Fibroblast of lung (primary cell): ENCODE data around the gene LTBP1. TPM values are rescaled to one million over a fixed set of nuclear protein-coding genes. Genes with fewer than 3 reads are reported as not detected.

ENCODE experiments used
- DNase-seq, 2 donors: peaks; one replicate each; pipeline versions ENCODE4 v3.0.0 to v3.0.0-alpha.2; 2010; ENCODE audit warnings: low read depth in 2 of 2
- H2AFZ ChIP-seq: 2 replicates; pipeline ENCODE4 v1.5.1; 2012; ENCODE audit warnings: low read length, control low read depth, inconsistent platforms
- H3K27ac ChIP-seq: 2 replicates; pipeline ENCODE4 v1.5.1; 2011; ENCODE audit warnings: low read length, control low read depth; ENCODE audit not compliant: insufficient read depth
- H3K27me3 ChIP-seq: 2 replicates; pipeline ENCODE4 v1.5.1; 2011; ENCODE audit warnings: mild to moderate bottlenecking, low read length; ENCODE audit not compliant: control insufficient read depth, insufficient read depth
- H3K36me3 ChIP-seq: 2 replicates; pipeline ENCODE4 v1.5.1; 2011; ENCODE audit warnings: low read length; ENCODE audit not compliant: control insufficient read depth, insufficient read depth
- H3K4me1 ChIP-seq: 2 replicates; pipeline ENCODE4 v1.5.1; 2011; ENCODE audit warnings: low read length; ENCODE audit not compliant: control insufficient read depth, insufficient read depth; ENCODE audit errors: extremely low read depth
- H3K4me2 ChIP-seq: 2 replicates; pipeline ENCODE4 v1.5.1; 2011; ENCODE audit warnings: low read length, control low read depth; ENCODE audit not compliant: insufficient read depth; ENCODE audit errors: extremely low read depth
- H3K4me3 ChIP-seq, 4 experiments: fragments of 200-600 bp in 1 of 4; sonication (generic) in 1 of 4; replicated peaks in 1 of 4; 2 replicates each; pipeline ENCODE4 v1.5.1; 2011 to 2016; ENCODE audit warnings: low read length in 4 of 4, low read depth in 3 of 4, mild to moderate bottlenecking in 3 of 4, control low read depth in 2 of 4, inconsistent platforms in 1 of 4, mixed read lengths in 1 of 4; ENCODE audit not compliant: insufficient read depth in 1 of 4; ENCODE audit errors: control extremely low read depth in 1 of 4
- H3K79me2 ChIP-seq: 2 replicates; pipeline ENCODE4 v1.5.1; 2012; ENCODE audit warnings: mild to moderate bottlenecking, low read length, inconsistent platforms; ENCODE audit not compliant: control insufficient read depth, insufficient read depth
- H3K9ac ChIP-seq: 2 replicates; pipeline ENCODE4 v1.5.1; 2011; ENCODE audit warnings: mild to moderate bottlenecking, low read length, control low read depth; ENCODE audit not compliant: insufficient read depth
- H3K9me3 ChIP-seq: 2 replicates; pipeline ENCODE4 v1.5.1; 2012; ENCODE audit warnings: low read depth, low read length; ENCODE audit not compliant: control insufficient read depth, insufficient read depth
- H4K20me1 ChIP-seq: 2 replicates; pipeline ENCODE4 v1.5.1; 2011; ENCODE audit warnings: low read length; ENCODE audit not compliant: control insufficient read depth, insufficient read depth; ENCODE audit errors: extremely low read depth
- EZH2 ChIP-seq: IDR thresholded peaks from 2 replicates; pipeline ENCODE4 v1.5.1; 2012; ENCODE audit warnings: low read length, control low read depth, mild to moderate bottlenecking; ENCODE audit errors: missing control alignments
- polyA plus RNA-seq, 2 donors: library from polyadenylated mRNA; depleted of rRNA in 1 of 2; stranded (reverse) in 1 of 2; unstranded in 1 of 2; fragments of >200 nt; gene quantifications; 2 replicates each; pipeline ENCODE4 v1.2.1, GENCODE V29; 2011 to 2012; ENCODE audit warnings: missing spikeins in 1 of 2
- total RNA-seq: library from RNA; depleted of rRNA; stranded (reverse); fragments of >200 nt; gene quantifications from 2 replicates; pipeline ENCODE4 v1.2.1, GENCODE V29; 2014
- TF ChIP-seq, protein P1 (sequence below), 2 donors: IDR thresholded peaks in 1 of 2; conservative IDR thresholded peaks in 1 of 2; 1 replicate in 1 of 2; 2 replicates in 1 of 2; pipeline ENCODE4 v1.5.1; 2011 to 2012; ENCODE audit warnings: low read length in 2 of 2, control low read depth in 1 of 2, inconsistent platforms in 1 of 2, low read depth in 1 of 2, mild to moderate bottlenecking in 1 of 2

LTBP1 gene
- total and polyA plus RNA-seq, 2 donors (not counting 1 experiment from before 2014, with no cell fraction given): 254 to 324 TPM

DNA sequence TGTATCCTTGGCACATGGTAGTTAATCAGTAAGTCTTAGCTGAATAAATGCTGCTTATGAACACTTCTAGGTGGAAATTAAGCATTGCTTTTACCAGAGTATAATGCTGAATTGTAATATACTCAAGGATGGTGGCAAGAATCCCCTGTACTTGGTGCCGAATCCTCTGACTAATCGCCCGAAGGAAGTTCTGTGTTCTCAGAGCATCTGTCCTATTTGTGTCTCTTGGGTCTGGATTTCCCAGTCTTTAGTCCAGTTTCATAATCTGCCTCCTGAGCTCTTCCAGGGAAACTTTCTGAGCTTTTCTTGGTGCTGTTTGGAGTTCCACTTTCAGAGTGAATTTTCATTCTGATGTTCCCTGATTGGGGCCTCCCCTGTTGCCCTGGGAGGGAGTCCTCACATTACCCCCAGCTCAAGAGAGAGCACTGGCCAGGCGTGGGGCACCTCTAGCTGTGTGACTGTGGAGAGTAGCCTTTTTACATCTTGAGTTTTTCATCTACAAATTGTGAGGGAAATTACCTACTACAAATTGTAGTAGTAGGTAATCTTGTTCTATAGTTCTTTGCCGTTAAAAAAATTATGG, 144.9 kb downstream of the LTBP1 start:
- H3K79me2 ChIP-seq: no peaks in the 10 kb centered on the region
- H3K9me3 ChIP-seq: no peaks in the 10 kb centered on the region
- TF ChIP-seq EZH2: no peak
- TF ChIP-seq, protein P1, sequence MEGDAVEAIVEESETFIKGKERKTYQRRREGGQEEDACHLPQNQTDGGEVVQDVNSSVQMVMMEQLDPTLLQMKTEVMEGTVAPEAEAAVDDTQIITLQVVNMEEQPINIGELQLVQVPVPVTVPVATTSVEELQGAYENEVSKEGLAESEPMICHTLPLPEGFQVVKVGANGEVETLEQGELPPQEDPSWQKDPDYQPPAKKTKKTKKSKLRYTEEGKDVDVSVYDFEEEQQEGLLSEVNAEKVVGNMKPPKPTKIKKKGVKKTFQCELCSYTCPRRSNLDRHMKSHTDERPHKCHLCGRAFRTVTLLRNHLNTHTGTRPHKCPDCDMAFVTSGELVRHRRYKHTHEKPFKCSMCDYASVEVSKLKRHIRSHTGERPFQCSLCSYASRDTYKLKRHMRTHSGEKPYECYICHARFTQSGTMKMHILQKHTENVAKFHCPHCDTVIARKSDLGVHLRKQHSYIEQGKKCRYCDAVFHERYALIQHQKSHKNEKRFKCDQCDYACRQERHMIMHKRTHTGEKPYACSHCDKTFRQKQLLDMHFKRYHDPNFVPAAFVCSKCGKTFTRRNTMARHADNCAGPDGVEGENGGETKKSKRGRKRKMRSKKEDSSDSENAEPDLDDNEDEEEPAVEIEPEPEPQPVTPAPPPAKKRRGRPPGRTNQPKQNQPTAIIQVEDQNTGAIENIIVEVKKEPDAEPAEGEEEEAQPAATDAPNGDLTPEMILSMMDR (conservative IDR thresholded peaks at IDR 0.05 in 1 of 2, IDR thresholded peaks at IDR 0.05 in 1 of 2; ENCODE audit: low read depth in 1 of 2, low read length in 2 of 2): no peak
- no peak overlapping the region for H3K4me3 ChIP-seq
- no peak overlapping the region for H2AFZ ChIP-seq
- no peaks in the 10 kb centered on the region for H4K20me1 ChIP-seq
- no peak overlapping the region for H3K9ac ChIP-seq
- H3K36me3 ChIP-seq: no peaks in the 10 kb centered on the region
- H3K27me3 ChIP-seq: no peaks in the 10 kb centered on the region
- no peak overlapping the region for H3K27ac ChIP-seq
- no peaks in the 10 kb centered on the region for H3K4me1 ChIP-seq
- no peak overlapping the region for H3K4me2 ChIP-seq
- DNase-seq: no peak

DNA sequence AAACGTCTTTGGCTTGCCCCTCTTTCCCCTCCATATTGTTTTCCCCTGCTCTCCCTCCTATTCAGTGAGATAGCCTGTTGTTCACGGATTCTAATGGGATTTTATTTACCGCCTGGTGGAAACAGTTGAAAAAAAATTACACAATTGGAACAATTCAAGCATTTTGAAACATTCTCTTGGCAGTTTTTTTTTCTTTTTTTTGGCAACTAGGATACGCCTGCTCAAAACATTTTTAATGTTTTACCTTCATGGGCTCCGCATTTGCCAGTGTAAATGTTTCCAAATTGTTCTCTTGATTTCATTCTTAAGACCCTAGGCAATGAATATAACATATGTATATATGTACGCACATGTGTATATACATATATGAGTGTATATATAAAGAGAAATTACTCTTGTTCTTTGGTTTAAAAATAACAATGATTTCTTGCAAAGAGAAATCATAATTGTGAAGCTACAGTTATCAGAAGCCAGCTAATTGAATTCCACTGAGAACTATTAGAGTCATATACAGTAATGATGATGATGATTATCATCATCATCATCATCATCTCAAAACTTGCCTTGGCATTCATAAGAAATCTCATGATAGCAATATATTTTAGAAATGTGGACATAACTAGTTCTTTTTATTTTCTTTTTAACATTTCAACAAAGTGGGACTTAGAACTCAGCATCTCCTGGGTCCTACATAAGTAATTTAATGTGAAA, 146.7 kb downstream of the LTBP1 start:
- Histone ChIP-seq H3K4me2 (no peak overlapping the region), H3K4me3 (no peak overlapping the region), H4K20me1 (no peaks in the 10 kb centered on the region), H3K9ac (no peak overlapping the region), H3K27ac (no peak overlapping the region), H3K4me1 (no peaks in the 10 kb centered on the region), H2AFZ (no peak overlapping the region), H3K36me3 (no peaks in the 10 kb centered on the region), H3K27me3 (no peaks in the 10 kb centered on the region), H3K9me3 (no peaks in the 10 kb centered on the region), H3K79me2 (no peaks in the 10 kb centered on the region)
- no peak for TF ChIP-seq EZH2
- TF ChIP-seq, protein P1 (conservative IDR thresholded peaks at IDR 0.05 in 1 of 2, IDR thresholded peaks at IDR 0.05 in 1 of 2; ENCODE audit: low read depth in 1 of 2, low read length in 2 of 2): no peak
- no peak for DNase-seq

DNA sequence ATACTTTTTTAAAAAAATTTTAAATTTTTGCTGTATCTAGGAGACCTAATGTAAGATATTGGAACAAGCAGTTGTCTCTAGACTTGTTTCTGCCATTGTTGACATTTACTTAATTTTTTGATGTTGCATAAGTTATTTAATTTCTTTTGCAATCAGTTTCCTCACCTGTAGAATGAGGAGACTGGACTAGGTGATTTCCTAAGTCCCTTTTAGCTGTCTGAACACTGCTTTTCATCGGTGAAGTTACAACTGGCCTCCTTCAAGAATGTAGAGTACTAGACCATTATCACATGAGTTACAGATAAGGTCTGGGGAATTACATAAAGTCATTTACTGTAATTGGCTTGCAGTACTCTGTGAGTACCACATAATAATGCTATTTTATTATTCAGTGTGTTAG, 147.6 kb downstream of the LTBP1 start:
- no peak overlapping the region for H2AFZ ChIP-seq
- no peak overlapping the region for H3K27ac ChIP-seq
- no peaks in the 10 kb centered on the region for H3K27me3 ChIP-seq
- H3K4me3 ChIP-seq: no peak overlapping the region
- DNase-seq: no peak
- TF ChIP-seq, protein P1 (conservative IDR thresholded peaks at IDR 0.05 in 1 of 2, IDR thresholded peaks at IDR 0.05 in 1 of 2; ENCODE audit: low read depth in 1 of 2, low read length in 2 of 2): no peak
- no peak for TF ChIP-seq EZH2
- H3K4me2 ChIP-seq: no peak overlapping the region
- H3K9ac ChIP-seq: no peak overlapping the region
- H3K9me3 ChIP-seq: no peaks in the 10 kb centered on the region
- no peaks in the 10 kb centered on the region for H3K79me2 ChIP-seq
- no peaks in the 10 kb centered on the region for H3K36me3 ChIP-seq
- no peaks in the 10 kb centered on the region for H4K20me1 ChIP-seq
- H3K4me1 ChIP-seq: no peaks in the 10 kb centered on the region
